Central memory CD8-positive, alpha-beta T cell (primary cell): ENCODE results near the gene CACNA1S.

Experiments used
- ATAC-seq: fragments of 150-1000 bp; cut with Tn5 transposase; replicated peaks from 2 replicates; pipeline ENCODE4 v1.10.0; 2022; ENCODE audit warnings: mild to moderate bottlenecking, moderate FRiP score, moderate number of reproducible peaks; ENCODE audit not compliant: poor library complexity, severe bottlenecking; ENCODE audit errors: extremely low read depth
- DNase-seq, 2 donors: peaks; one replicate each; pipeline ENCODE4 v3.0.0; 2021; ENCODE audit warnings: low spot score in 2 of 2
- H3K27ac Mint-ChIP-seq: one replicate; pipeline ENCODE4 v1.8.0; 2022; ENCODE audit warnings: low read depth, mild to moderate bottlenecking, moderate library complexity, mixed read lengths
- H3K27me3 Mint-ChIP-seq: one replicate; pipeline ENCODE4 v1.8.0; 2022; ENCODE audit warnings: mixed read lengths
- H3K36me3 Mint-ChIP-seq: one replicate; pipeline ENCODE4 v1.8.0; 2022; ENCODE audit warnings: mild to moderate bottlenecking, moderate library complexity, mixed read lengths; ENCODE audit not compliant: insufficient read depth
- H3K4me1 Mint-ChIP-seq: one replicate; pipeline ENCODE4 v1.8.0; 2022; ENCODE audit warnings: mixed read lengths
- H3K4me3 Mint-ChIP-seq: one replicate; pipeline ENCODE4 v1.8.0; 2022; ENCODE audit warnings: mild to moderate bottlenecking, moderate library complexity, mixed read lengths
- H3K9me3 Mint-ChIP-seq: one replicate; pipeline ENCODE4 v1.8.0; 2022; ENCODE audit warnings: mixed read lengths

CACNA1S gene

GRCh38 chr1:201013991-201014815 is 98.0 kb downstream of the CACNA1S start:
- no peak overlapping the region for H3K27ac Mint-ChIP-seq
- no peaks in the 10 kb centered on the region for H3K9me3 Mint-ChIP-seq
- no peak overlapping the region for H3K4me3 Mint-ChIP-seq
- H3K27me3 Mint-ChIP-seq, result no peaks in the 10 kb centered on the region
- H3K4me1 Mint-ChIP-seq, result peaks cover 79% of the 10 kb centered on the region
- peaks cover 12% of the 10 kb centered on the region for H3K36me3 Mint-ChIP-seq
- DNase-seq, result no peak
- no peak for ATAC-seq

GRCh38 chr1:201013031-201013485 is 99.2 kb downstream of the CACNA1S start:
- Mint-ChIP-seq H3K27ac (peak overlapping the region; percentile 33), H3K9me3 (no peaks in the 10 kb centered on the region), H3K36me3 (peaks cover 13% of the 10 kb centered on the region), H3K4me3 (peak overlapping the region; percentile 46), H3K4me1 (peaks cover 74% of the 10 kb centered on the region), H3K27me3 (no peaks in the 10 kb centered on the region)
- ATAC-seq, result peak; percentile 52
- DNase-seq, result no peak

GRCh38 chr1:201011616-201012015 is 100.6 kb downstream of the CACNA1S start:
- Mint-ChIP-seq H3K27me3 (no peaks in the 10 kb centered on the region), H3K36me3 (peaks cover 13% of the 10 kb centered on the region), H3K9me3 (no peaks in the 10 kb centered on the region), H3K27ac (peak overlapping the region; percentile 33), H3K4me3 (no peak overlapping the region), H3K4me1 (peaks cover 60% of the 10 kb centered on the region)
- ATAC-seq (no peak), DNase-seq (no peak)

- peaks cover 14% of the 10 kb centered on the region for H3K36me3 Mint-ChIP-seq
- DNase-seq, result no peak
- H3K27ac Mint-ChIP-seq, result peak overlapping the region; percentile 1
- no peaks in the 10 kb centered on the region for H3K27me3 Mint-ChIP-seq
- peaks cover 45% of the 10 kb centered on the region for H3K4me1 Mint-ChIP-seq
- no peak for ATAC-seq
- no peak overlapping the region for H3K4me3 Mint-ChIP-seq
- no peaks in the 10 kb centered on the region for H3K9me3 Mint-ChIP-seq
Measured at GRCh38 chr1:201009962-201010645, 102.1 kb downstream of the CACNA1S start.

- Mint-ChIP-seq H3K9me3 (no peaks in the 10 kb centered on the region), H3K4me3 (no peak overlapping the region), H3K27me3 (no peaks in the 10 kb centered on the region), H3K4me1 (peaks cover 37% of the 10 kb centered on the region), H3K36me3 (peaks cover 16% of the 10 kb centered on the region), H3K27ac (peak overlapping the region; percentile 1)
- DNase-seq, result no peak
- ATAC-seq, result no peak
Measured at GRCh38 chr1:201008666-201009360, 103.4 kb downstream of the CACNA1S start.

GRCh38 chr1:201007481-201007880 is 104.7 kb downstream of the CACNA1S start:
- Mint-ChIP-seq H3K27ac (no peak overlapping the region), H3K36me3 (peaks cover 22% of the 10 kb centered on the region), H3K9me3 (no peaks in the 10 kb centered on the region), H3K4me1 (peaks cover 24% of the 10 kb centered on the region), H3K4me3 (no peak overlapping the region), H3K27me3 (no peaks in the 10 kb centered on the region)
- DNase-seq, result no peak
- ATAC-seq, result no peak

GRCh38 chr1:201006450-201006849 is 105.8 kb downstream of the CACNA1S start:
- ATAC-seq, result no peak
- H3K9me3 Mint-ChIP-seq, result no peaks in the 10 kb centered on the region
- no peaks in the 10 kb centered on the region for H3K27me3 Mint-ChIP-seq
- DNase-seq, result no peak
- peaks cover 14% of the 10 kb centered on the region for H3K4me1 Mint-ChIP-seq
- peaks cover 31% of the 10 kb centered on the region for H3K36me3 Mint-ChIP-seq
- no peak overlapping the region for H3K27ac Mint-ChIP-seq
- no peak overlapping the region for H3K4me3 Mint-ChIP-seq

GRCh38 chr1:201004732-201005131 is 107.5 kb downstream of the CACNA1S start:
- Mint-ChIP-seq H3K4me3 (no peak overlapping the region), H3K27me3 (no peaks in the 10 kb centered on the region), H3K9me3 (no peaks in the 10 kb centered on the region), H3K36me3 (peaks cover 37% of the 10 kb centered on the region), H3K4me1 (peaks cover 8% of the 10 kb centered on the region), H3K27ac (no peak overlapping the region)
- no peak for DNase-seq
- no peak for ATAC-seq

GRCh38 chr1:201004154-201004553 is 108.1 kb downstream of the CACNA1S start:
- Mint-ChIP-seq H3K27ac (no peak overlapping the region), H3K27me3 (no peaks in the 10 kb centered on the region), H3K4me3 (no peak overlapping the region), H3K36me3 (peaks cover 34% of the 10 kb centered on the region), H3K4me1 (peaks cover 6% of the 10 kb centered on the region), H3K9me3 (no peaks in the 10 kb centered on the region)
- DNase-seq (no peak), ATAC-seq (no peak)

- Mint-ChIP-seq H3K4me1 (peaks cover 4% of the 10 kb centered on the region), H3K27ac (no peak overlapping the region), H3K27me3 (no peaks in the 10 kb centered on the region), H3K36me3 (peaks cover 42% of the 10 kb centered on the region), H3K9me3 (no peaks in the 10 kb centered on the region), H3K4me3 (no peak overlapping the region)
- DNase-seq, result no peak
- ATAC-seq, result no peak
Measured at GRCh38 chr1:201002510-201002909, 109.7 kb downstream of the CACNA1S start.

- peaks cover 4% of the 10 kb centered on the region for H3K4me1 Mint-ChIP-seq
- ATAC-seq (no peak), DNase-seq (no peak)
- no peak overlapping the region for H3K4me3 Mint-ChIP-seq
- no peaks in the 10 kb centered on the region for H3K27me3 Mint-ChIP-seq
- H3K9me3 Mint-ChIP-seq, result no peaks in the 10 kb centered on the region
- H3K36me3 Mint-ChIP-seq, result peaks cover 44% of the 10 kb centered on the region
- no peak overlapping the region for H3K27ac Mint-ChIP-seq
Measured at GRCh38 chr1:201001962-201002361, 110.3 kb downstream of the CACNA1S start.

- ATAC-seq (no peak), DNase-seq (no peak)
- no peak overlapping the region for H3K27ac Mint-ChIP-seq
- H3K36me3 Mint-ChIP-seq, result peaks cover 49% of the 10 kb centered on the region
- H3K4me3 Mint-ChIP-seq, result no peak overlapping the region
- peaks cover 8% of the 10 kb centered on the region for H3K4me1 Mint-ChIP-seq
- H3K27me3 Mint-ChIP-seq, result no peaks in the 10 kb centered on the region
- H3K9me3 Mint-ChIP-seq, result no peaks in the 10 kb centered on the region
Measured at GRCh38 chr1:201000391-201000790, 111.8 kb downstream of the CACNA1S start.
